SU-DHL-6 (cell line): Measurements from ENCODE around the gene BPIFB4.

Source experiments
- H2AFZ ChIP-seq: fragments of 200-600 bp; sonication (generic); 2 replicates; pipeline ENCODE4 v1.6.1; 2014; ENCODE audit warnings: low read depth, mild to moderate bottlenecking, moderate library complexity, mixed read lengths, antibody characterized with exemption, low read length; ENCODE audit not compliant: severe bottlenecking
- H3F3A ChIP-seq: fragments of 200-600 bp; shearing (Covaris generic); 2 replicates; pipeline ENCODE4 v1.6.0; 2016; ENCODE audit warnings: antibody characterized with exemption, mild to moderate bottlenecking; ENCODE audit not compliant: insufficient read depth
- H3K27ac ChIP-seq: fragments of 200-600 bp; sonication (generic); 2 replicates; pipeline ENCODE4 v1.5.1; 2016; ENCODE audit warnings: low read depth, mild to moderate bottlenecking, low read length, moderate library complexity, mixed read lengths
- H3K27me3 ChIP-seq: fragments of 200-600 bp; sonication (generic), shearing (Covaris generic); 2 replicates; pipeline ENCODE4 v1.6.0; 2014; ENCODE audit warnings: mild to moderate bottlenecking, low read length
- H3K36me3 ChIP-seq: fragments of 200-600 bp; sonication (generic); 2 replicates; pipeline ENCODE4 v1.6.1; 2014; ENCODE audit warnings: mild to moderate bottlenecking, low read length, mixed read lengths
- H3K4me2 ChIP-seq: fragments of 300-600, 200-600 bp; shearing (Covaris generic), sonication (generic); 2 replicates; pipeline ENCODE4 v1.6.0; 2014; ENCODE audit warnings: low read length, low read depth, mild to moderate bottlenecking; ENCODE audit not compliant: poor library complexity, severe bottlenecking
- H3K4me3 ChIP-seq: fragments of 200-600 bp; sonication (generic); 2 replicates; pipeline ENCODE4 v1.5.1; 2014; ENCODE audit warnings: antibody characterized with exemption, low read length, mild to moderate bottlenecking, mixed read lengths; ENCODE audit not compliant: insufficient read depth, poor library complexity, severe bottlenecking
- H3K79me2 ChIP-seq: fragments of 200-600 bp; sonication (generic); 2 replicates; pipeline ENCODE4 v1.6.1; 2014; ENCODE audit warnings: mild to moderate bottlenecking, low read length, moderate library complexity; ENCODE audit not compliant: insufficient read depth
- H3K9ac ChIP-seq: fragments of 200-600 bp; sonication (generic); 2 replicates; pipeline ENCODE4 v1.7.0; 2014; ENCODE audit warnings: mild to moderate bottlenecking, low read length
- H3K9me2 ChIP-seq: fragments of 200-600 bp; sonication (generic); replicated peaks from 2 replicates; pipeline ENCODE4 v1.6.1; 2014; ENCODE audit warnings: low read length; ENCODE audit not compliant: insufficient read depth
- H3K9me3 ChIP-seq: fragments of 200-600 bp; sonication (generic); 2 replicates; pipeline ENCODE4 v1.6.1; 2014; ENCODE audit warnings: low read length, mixed read lengths; ENCODE audit not compliant: insufficient read depth
- H4K20me1 ChIP-seq: fragments of 200-600 bp; sonication (generic); 2 replicates; pipeline ENCODE4 v1.6.1; 2014; ENCODE audit warnings: low read depth, mild to moderate bottlenecking, antibody characterized with exemption, low read length, moderate library complexity, mixed read lengths
- EZH2phosphoT487 ChIP-seq: fragments of 200-600 bp; sonication (generic), shearing (Covaris generic); conservative IDR thresholded peaks from 2 replicates; pipeline ENCODE4 v1.6.1; 2018; ENCODE audit warnings: mild to moderate bottlenecking, antibody characterized with exemption, low read length, moderate library complexity, mixed read lengths
- TF ChIP-seq, protein P1 (sequence below): fragments of 200-600 bp; sonication (generic); IDR thresholded peaks from one replicate; pipeline ENCODE4 v1.5.1; 2017; ENCODE audit warnings: antibody characterized with exemption, mild to moderate bottlenecking, low read length, moderate library complexity; ENCODE audit not compliant: insufficient read depth, poor library complexity, severe bottlenecking

BPIFB4 gene

DNA sequence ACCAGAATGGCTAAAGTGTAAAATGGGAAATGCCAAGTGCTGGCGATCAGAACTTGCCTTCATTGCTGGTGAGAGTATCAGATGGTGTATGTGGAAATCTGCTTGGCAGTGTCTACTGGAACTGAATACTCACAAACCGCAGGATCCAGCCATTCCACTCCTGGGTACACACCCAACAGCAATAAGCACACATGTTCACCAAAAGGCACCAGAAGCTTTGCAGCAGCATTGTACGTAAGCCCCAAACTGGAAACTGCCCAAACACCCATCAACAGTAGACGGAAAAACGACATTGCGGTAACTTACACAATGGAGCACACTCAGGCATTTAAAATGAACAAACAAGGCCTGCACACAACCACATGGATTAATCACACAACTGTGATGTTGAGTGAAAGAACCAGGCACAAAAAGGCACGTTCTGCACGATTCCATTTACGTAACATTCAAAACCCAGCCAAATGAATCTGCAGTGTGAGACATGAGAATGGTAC is 51.2 kb downstream of the BPIFB4 start:
- H4K20me1 ChIP-seq, result no peaks in the 10 kb centered on the region
- H3K27ac ChIP-seq, result no peak overlapping the region
- H3K9me3 ChIP-seq, result no peaks in the 10 kb centered on the region
- no peaks in the 10 kb centered on the region for H3K79me2 ChIP-seq
- H2AFZ ChIP-seq, result no peak overlapping the region
- TF ChIP-seq, protein P1, sequence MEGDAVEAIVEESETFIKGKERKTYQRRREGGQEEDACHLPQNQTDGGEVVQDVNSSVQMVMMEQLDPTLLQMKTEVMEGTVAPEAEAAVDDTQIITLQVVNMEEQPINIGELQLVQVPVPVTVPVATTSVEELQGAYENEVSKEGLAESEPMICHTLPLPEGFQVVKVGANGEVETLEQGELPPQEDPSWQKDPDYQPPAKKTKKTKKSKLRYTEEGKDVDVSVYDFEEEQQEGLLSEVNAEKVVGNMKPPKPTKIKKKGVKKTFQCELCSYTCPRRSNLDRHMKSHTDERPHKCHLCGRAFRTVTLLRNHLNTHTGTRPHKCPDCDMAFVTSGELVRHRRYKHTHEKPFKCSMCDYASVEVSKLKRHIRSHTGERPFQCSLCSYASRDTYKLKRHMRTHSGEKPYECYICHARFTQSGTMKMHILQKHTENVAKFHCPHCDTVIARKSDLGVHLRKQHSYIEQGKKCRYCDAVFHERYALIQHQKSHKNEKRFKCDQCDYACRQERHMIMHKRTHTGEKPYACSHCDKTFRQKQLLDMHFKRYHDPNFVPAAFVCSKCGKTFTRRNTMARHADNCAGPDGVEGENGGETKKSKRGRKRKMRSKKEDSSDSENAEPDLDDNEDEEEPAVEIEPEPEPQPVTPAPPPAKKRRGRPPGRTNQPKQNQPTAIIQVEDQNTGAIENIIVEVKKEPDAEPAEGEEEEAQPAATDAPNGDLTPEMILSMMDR, result no peak
- TF ChIP-seq EZH2phosphoT487, result no peak
- no peaks in the 10 kb centered on the region for H3F3A ChIP-seq
- H3K36me3 ChIP-seq, result no peaks in the 10 kb centered on the region
- no peaks in the 10 kb centered on the region for H3K27me3 ChIP-seq
- no peak overlapping the region for H3K4me3 ChIP-seq
- no peaks in the 10 kb centered on the region for H3K9me2 ChIP-seq
- no peak overlapping the region for H3K4me2 ChIP-seq
- no peak overlapping the region for H3K9ac ChIP-seq

DNA sequence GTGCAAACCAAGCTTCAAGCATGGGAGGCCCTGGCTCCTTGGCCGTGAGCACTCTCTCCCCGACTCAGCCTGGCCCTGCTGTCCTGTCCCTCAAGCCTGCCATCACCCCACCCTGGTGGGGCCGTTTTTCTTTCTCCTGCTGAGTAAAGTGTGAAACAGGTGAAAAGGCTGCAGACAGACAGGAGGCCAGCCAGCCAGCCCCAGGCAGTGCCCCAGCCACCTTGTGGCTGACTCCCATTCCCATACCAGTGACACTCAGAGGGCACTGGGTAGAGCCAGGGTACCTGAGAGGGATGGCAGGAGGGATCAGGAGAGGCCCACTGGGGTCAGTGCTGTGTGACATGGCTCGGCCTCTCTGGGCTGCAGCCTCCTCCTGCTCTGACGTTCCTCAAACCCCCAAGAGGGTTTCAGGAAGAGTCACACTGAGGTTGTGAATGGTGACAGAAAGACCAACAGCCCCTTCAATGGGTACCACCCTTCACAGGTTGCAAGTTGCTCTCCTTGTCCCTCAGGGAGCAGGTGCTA is 52.6 kb downstream of the BPIFB4 start:
- Histone ChIP-seq H3K36me3 (no peaks in the 10 kb centered on the region), H3K27me3 (no peaks in the 10 kb centered on the region), H3K9me2 (no peaks in the 10 kb centered on the region), H3K4me3 (no peak overlapping the region), H3K9ac (no peak overlapping the region), H2AFZ (no peak overlapping the region), H3F3A (no peaks in the 10 kb centered on the region), H3K4me2 (no peak overlapping the region), H3K9me3 (no peaks in the 10 kb centered on the region), H3K27ac (no peak overlapping the region), H3K79me2 (no peaks in the 10 kb centered on the region), H4K20me1 (no peaks in the 10 kb centered on the region)
- TF ChIP-seq, protein P1, result no peak
- TF ChIP-seq EZH2phosphoT487, result no peak

DNA sequence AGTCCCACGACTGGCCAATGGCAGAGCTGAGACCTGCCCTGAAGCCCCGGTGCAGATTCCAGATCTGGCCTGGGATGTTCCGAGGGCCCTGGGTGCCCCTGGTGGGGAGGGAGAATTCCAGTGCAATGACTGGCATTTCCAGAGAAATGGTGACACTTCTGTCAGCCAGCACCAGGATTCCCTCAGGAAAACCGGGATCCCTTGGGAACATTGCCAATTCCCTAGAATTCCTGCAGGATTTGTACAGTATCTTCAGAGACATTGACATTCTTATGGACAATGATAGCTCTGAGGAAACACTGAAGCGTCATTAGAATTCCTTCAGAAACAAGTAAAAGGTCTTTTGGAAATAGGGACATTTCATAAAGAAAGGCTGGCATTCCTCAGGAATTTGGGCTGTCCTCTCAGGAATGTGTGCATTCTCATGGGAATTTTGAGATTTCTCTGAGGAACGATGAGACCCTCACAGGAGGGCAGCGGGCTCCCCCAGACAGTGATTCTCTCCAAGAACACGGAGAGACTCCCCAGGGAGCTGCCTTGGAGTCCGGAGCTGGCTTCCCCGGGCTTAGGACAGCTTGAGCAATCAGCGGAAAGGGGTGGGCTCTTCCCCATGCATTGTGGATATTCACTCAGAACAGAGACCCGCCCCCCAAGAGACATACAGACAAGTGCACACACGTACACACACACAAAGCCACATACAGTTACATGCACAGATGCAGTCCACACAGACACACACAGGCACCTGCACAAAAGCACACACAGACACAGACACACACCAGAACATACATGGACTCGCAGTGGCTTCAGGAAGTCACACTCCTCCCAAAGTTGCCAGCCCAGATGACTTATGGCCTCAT is 53.3 kb downstream of the BPIFB4 start:
- Histone ChIP-seq H3F3A (no peaks in the 10 kb centered on the region), H3K9me2 (no peaks in the 10 kb centered on the region), H2AFZ (no peak overlapping the region), H3K9me3 (no peaks in the 10 kb centered on the region), H3K27me3 (no peaks in the 10 kb centered on the region), H3K36me3 (no peaks in the 10 kb centered on the region), H3K4me3 (no peak overlapping the region), H3K4me2 (no peak overlapping the region), H3K79me2 (no peaks in the 10 kb centered on the region), H3K27ac (no peak overlapping the region), H4K20me1 (no peaks in the 10 kb centered on the region), H3K9ac (no peak overlapping the region)
- TF ChIP-seq, protein P1, result no peak
- no peak for TF ChIP-seq EZH2phosphoT487
